NCI-H82 (cell line): Measurements from ENCODE around the gene UBFD1.
"Not testable (repeated sequence)": the region's sequence is repeated elsewhere in the genome, so short reads cannot be mapped to it uniquely, and the experiment has no call there.

Source experiments
- DNase-seq: peaks from one replicate; lab custom pipeline; 2025; lab: John Stamatoyannopoulos, UW

UBFD1 gene

GRCh38 chr16:23608194-23608593 lies 50.7 kb downstream of the UBFD1 start:
- no peak for DNase-seq

GRCh38 chr16:23609929-23610328 lies 52.4 kb downstream of the UBFD1 start:
- DNase-seq, result no peak

- DNase-seq, result not testable (repeated sequence)
Measured at GRCh38 chr16:23610905-23611304, 53.4 kb downstream of the UBFD1 start.

GRCh38 chr16:23611936-23612335 lies 54.4 kb downstream of the UBFD1 start:
- DNase-seq, result no peak

GRCh38 chr16:23615805-23616204 lies 58.3 kb downstream of the UBFD1 start:
- no peak for DNase-seq
